ENCODE results near the gene SLMAP. TPM values are rescaled to one million over a fixed set of nuclear protein-coding genes. Genes with fewer than 3 reads are reported as not detected.

SLMAP gene
- polyA plus RNA-seq, 1 experiment: 40.2 TPM

- CTCF ChIA-PET: interaction anchor here (0.5 to 1.7 kb wide), 2 partner anchors 21 to 210 kb away, joined by 4 to 5 read pairs; no protein-coding TSS in a partner anchor
- Histone ChIP-seq H3K27me3 (ENCODE audit: control insufficient read depth, insufficient read depth, low read length) (no peaks in the 10 kb centered on the region), H3K27ac (ENCODE audit: low read depth, low read length) (no peak overlapping the region), H3K4me3 (ENCODE audit: low read depth, low read length) (no peak overlapping the region), H3K9me3 (ENCODE audit: control insufficient read depth, insufficient read depth, low read length) (no peaks in the 10 kb centered on the region)
- POLR2A ChIA-PET: no interaction called here
- no peak for DNase-seq (ENCODE audit: low read depth, low spot score)
- no peak for TF ChIP-seq CTCF (IDR thresholded peaks at IDR 0.05; ENCODE audit: low read depth, low read length)
These were observed 27.3 kb downstream of the SLMAP start for GRCh38 chr3:57783186-57784088.

DNA sequence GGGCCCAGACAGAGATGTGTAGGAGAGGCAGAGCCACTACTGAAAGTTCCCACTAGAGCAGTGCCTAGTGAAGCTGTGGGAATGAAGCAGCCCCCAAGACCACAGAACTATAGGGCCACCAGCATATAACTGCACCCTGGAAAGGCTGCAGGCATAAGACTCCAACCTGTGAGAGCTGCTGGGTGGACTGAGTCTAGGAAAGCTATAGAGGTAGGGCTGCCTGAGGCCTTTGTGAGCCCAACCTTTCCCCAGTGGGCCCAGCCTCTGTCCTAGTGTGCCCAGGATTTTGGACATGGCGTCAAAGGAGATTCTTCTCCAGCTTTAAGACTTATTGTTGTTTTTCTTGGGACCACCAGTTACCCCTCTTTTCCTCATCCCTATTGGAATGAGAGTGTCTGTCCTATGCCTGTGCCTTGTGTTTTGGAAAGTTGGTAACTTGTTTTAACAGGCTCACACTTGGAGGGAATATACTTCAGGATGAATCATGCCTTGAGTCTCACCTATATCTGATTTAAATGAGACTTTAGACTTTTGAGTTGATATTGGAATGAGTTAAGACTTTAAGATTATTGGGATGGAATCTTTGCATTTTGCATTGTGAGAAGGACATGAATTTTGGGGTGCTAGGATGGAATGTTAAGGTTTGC lies 28.1 kb downstream of the SLMAP start:
- ChIA-PET CTCF (no interaction called here), POLR2A (no interaction called here)
- no peak overlapping the region for H3K27ac ChIP-seq (ENCODE audit: low read depth, low read length)
- no peak for DNase-seq (ENCODE audit: low read depth, low spot score)
- no peaks in the 10 kb centered on the region for H3K27me3 ChIP-seq (ENCODE audit: control insufficient read depth, insufficient read depth, low read length)
- H3K4me3 ChIP-seq (ENCODE audit: low read depth, low read length): no peak overlapping the region
- H3K9me3 ChIP-seq (ENCODE audit: control insufficient read depth, insufficient read depth, low read length): no peaks in the 10 kb centered on the region
- no peak for TF ChIP-seq CTCF (IDR thresholded peaks at IDR 0.05; ENCODE audit: low read depth, low read length)

- CTCF ChIA-PET: no interaction called here
- Histone ChIP-seq H3K9me3 (ENCODE audit: control insufficient read depth, insufficient read depth, low read length) (no peaks in the 10 kb centered on the region), H3K27me3 (ENCODE audit: control insufficient read depth, insufficient read depth, low read length) (no peaks in the 10 kb centered on the region), H3K4me3 (ENCODE audit: low read depth, low read length) (no peak overlapping the region), H3K27ac (ENCODE audit: low read depth, low read length) (no peak overlapping the region)
- POLR2A ChIA-PET: no interaction called here
- TF ChIP-seq CTCF (IDR thresholded peaks at IDR 0.05; ENCODE audit: low read depth, low read length): no peak
- no peak for DNase-seq (ENCODE audit: low read depth, low spot score)
These were observed 29.3 kb downstream of the SLMAP start for GRCh38 chr3:57785446-57785845.

DNA sequence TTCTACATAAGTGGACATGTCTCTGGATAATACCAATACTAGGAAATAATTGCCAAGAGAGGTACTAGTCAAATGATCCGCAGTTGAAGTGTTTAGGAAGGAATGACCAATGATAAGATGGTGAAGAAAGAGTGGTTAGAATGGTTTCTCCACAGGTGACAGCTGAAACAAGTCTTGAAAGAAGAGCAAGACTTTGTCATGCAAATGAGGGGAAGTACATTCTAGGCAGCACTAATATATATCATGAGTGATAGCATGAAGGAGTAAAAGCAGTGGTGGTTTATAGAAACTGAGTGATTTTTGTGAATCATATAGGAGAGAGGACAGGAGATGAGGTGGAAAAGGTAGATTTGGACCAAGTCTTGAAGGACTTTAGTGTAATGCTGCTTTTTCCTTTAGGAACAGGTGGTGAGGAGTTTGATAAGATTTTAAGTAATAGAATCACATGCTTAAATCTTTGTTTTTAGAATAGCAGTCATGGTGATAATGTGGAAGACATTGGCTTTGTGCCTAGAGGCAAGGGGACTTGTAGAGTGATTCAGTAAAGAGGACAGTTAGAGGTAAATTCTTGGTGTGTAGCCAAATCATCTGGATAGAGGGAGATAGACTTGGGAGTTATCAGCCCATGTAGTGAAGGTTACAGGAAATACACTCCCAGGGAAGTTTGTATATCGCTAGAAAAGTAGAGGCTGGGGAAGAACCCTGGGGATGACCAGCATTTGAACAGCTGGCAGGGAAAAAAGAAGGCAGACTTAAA lies 31.9 kb downstream of the SLMAP start:
- Histone ChIP-seq H3K27ac (ENCODE audit: low read depth, low read length) (no peak overlapping the region), H3K9me3 (ENCODE audit: control insufficient read depth, insufficient read depth, low read length) (no peaks in the 10 kb centered on the region), H3K4me3 (ENCODE audit: low read depth, low read length) (no peak overlapping the region), H3K27me3 (ENCODE audit: control insufficient read depth, insufficient read depth, low read length) (no peaks in the 10 kb centered on the region)
- no peak for DNase-seq (ENCODE audit: low read depth, low spot score)
- POLR2A ChIA-PET: no interaction called here
- no peak for TF ChIP-seq CTCF (IDR thresholded peaks at IDR 0.05; ENCODE audit: low read depth, low read length)
- CTCF ChIA-PET: interaction anchor here (0.6 kb wide), 1 partner anchor 8 kb away, joined by 6 read pairs; no protein-coding TSS in a partner anchor
